CD4-positive, alpha-beta T cell treated with Interleukin-1 beta for 1 hour (primary cell): ENCODE data around the gene RUNX1.
A peak's percentile ranks its signal among the peaks of the same experiment; 100 is the strongest.

Experiments
- DNase-seq, 2 donors: peaks; one replicate each; pipeline ENCODE4 v3.0.0-alpha.2; 2020 to 2022

The RUNX1 gene

DNA sequence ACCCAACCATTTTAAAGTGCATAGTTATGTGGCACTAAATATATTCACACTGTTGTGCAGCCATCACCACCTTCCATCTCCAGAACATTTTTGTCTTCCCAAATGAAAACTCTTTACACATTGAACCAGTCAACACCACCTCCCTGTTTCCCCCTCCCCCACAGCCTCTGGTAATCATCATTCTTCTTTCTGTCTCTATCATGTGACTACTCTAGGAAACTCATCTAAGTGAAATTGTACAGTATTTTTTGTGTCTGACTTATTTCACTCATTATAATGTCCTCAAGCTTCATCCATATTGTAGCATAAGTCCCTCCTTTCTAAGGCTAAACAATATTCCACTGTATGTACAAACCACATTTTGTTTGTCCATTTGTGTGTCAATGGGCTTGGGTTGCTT lies 128.0 kb downstream of the RUNX1 start:
- DNase-seq, result no peak

DNA sequence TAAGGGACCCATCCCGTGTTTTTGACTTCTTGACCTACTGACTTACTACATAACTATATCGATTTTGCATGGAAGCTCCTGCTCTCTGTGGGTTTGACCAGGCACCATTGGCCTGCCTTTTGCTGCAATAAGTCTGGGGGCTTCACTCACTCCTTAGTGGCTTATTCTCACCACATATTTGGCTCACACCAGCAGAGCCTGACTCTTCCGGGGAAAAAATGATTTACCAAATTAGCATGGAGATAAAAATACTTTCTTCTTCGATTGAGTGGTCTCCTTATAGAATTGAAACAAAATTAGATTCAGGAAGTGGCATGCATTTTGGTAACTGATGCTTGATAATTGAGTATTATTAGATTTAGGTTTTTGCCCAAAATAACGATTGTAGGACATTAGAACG lies 129.7 kb downstream of the RUNX1 start:
- DNase-seq, result no peak

DNA sequence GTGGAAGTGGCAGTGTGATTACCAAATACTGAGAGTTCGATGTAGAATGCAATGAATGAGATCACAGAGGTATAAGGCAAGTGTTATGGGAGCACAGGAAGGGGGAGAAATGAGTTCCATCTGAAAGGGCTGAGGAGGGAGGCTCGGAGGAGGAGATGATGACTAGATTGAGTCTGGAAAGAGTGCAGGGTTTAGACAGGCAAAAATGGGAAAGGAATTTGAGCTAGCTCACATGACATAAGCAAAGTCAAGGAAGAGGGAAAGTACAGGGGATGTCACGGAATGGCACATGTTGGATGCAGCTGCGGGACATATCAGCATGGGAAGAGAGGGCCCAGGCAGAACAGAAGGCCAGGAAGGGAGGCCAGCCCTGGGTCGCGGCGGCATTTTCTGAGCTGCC lies 132.7 kb downstream of the RUNX1 start:
- no peak for DNase-seq

DNA sequence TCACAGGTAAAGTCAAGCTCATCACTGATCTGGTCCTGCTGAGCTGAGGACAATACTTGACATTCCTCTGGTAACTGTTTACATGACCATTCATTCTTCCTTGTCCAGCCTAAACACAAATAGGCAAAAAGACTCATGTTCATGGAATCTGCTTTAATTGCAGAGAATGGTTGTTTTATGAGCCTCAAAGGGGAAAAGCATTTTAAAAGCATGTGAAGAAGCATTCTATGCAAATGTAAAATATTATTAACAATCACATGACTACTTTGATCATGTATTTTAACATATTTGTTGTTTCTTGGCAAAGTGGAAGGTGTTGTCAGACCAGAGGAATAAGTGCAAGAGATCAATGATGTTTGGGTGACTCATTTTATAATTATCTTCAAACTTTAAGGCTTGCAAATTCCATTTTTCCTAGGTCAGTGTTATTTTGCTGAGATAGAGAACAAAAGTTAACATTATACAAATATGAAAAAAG lies 133.7 kb downstream of the RUNX1 start:
- DNase-seq, result no peak

DNA sequence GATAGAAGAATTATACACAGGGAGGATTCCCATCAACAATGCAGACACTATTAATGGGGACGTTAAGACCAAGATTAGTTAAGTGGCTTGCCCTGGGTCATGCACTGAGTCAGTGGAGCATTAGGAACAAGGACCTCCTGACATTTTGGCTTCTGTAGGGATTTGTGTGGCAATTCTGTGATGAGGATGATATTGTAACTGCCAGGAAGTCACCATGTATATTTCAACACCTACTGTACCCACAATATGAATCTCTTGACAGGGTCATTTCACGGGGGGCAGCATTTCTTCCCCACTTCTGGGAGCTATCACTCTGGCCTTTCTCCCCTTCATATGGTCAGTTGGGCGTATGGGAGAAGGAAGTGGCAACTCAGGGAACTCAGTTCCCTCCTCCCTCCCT lies 134.9 kb downstream of the RUNX1 start:
- no peak for DNase-seq

DNA sequence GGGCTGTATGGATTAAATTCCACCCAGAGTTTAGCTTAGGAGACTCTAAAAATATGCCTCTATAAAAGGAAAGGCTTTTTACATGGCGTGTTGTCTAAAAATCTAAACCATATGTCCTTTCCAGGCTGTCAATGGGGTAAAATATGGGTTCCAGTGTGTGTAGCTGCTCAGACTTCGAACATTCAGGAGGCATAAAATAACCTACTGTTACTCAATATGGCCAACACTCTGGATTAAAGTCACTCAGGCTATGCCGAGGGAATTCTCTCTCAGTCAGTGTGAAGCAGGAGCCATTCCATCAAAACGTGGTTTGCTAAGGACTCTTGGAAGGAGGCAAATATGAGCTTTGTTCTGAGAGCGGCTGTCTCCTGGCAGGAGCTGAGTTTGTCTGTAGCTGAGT lies 135.3 kb downstream of the RUNX1 start:
- DNase-seq, result no peak

DNA sequence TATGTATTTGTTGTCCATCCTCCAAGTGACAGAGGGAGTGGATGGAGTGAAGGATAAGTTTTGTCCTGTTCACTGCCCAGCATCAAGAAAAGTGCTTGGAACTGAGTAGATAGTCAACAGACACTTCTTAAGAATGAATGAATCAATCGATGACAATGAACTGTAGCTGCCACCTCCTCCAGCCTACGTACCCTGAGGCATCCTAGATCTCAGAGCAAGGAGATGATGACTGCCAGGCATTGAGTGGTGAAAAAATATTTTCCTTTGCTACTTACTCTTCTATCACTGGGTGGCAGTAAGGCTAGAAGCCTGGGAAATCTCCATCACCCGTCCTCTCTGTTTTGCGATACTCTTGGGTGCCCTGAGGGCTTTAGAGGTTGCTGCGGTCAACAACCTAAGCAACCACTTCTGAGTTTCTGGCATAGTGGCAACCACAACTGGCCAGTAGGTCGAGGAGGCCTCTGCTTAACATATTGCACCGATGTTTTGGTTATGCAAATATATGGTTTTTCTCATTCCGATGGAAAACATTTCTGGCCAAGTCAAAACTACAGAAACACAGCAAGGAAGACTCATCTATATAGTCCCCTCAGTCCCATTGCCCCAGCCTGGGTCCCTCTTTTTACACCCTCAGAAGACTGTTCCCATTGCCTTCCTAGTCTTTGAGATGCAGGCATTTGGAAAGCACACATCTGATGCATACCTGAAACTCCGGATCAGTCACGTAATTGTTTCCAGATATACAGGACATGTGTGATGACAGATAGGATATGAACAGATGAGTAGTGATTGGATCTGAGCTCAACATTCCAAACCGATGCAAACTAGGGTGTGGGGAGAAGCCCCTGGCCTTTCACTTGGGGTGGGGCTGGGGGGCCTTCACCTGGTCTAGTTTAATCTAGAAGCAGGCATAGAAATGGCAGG lies 136.8 kb downstream of the RUNX1 start:
- DNase-seq, result no peak

DNA sequence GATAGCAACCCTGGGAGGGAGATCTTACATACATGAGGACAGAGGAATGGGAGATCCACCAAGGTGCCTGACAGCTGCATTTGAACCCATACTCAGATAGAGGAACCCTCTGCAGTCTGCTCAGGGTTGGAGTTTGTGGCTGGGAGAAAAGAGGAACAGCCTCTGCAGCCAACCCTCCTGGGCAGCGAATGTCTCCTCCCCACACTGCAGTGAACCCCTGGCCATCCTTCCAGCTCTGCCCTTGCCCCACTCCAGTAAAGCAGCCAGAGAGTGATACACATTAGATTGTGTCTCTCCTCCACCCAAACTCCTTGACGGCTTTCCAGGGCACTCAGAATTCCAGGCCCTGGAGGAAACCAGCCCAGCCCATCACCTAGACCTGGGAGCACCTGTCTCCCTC lies 137.7 kb downstream of the RUNX1 start:
- DNase-seq, result peak in 1 of 2 donors; percentile 39

DNA sequence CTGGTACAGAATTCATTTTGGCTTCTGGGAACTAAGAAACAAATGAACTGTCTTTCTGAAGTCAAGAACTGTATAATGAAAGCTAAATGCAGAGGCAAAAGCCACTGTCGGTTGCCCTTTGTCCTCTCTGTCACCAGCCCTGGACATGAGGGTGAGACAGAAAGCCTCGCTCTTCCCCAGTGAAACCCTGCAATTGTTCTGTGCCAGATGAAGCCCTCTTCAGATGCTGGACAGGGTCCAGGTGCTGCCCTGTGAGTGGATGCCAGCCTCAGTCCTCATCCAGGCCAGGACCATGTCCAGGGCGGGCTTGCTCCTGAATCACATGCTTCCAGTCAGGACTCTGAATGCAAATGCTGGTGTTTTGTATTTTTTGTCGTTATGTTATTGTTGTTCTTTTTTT lies 138.7 kb downstream of the RUNX1 start:
- DNase-seq, result no peak

DNA sequence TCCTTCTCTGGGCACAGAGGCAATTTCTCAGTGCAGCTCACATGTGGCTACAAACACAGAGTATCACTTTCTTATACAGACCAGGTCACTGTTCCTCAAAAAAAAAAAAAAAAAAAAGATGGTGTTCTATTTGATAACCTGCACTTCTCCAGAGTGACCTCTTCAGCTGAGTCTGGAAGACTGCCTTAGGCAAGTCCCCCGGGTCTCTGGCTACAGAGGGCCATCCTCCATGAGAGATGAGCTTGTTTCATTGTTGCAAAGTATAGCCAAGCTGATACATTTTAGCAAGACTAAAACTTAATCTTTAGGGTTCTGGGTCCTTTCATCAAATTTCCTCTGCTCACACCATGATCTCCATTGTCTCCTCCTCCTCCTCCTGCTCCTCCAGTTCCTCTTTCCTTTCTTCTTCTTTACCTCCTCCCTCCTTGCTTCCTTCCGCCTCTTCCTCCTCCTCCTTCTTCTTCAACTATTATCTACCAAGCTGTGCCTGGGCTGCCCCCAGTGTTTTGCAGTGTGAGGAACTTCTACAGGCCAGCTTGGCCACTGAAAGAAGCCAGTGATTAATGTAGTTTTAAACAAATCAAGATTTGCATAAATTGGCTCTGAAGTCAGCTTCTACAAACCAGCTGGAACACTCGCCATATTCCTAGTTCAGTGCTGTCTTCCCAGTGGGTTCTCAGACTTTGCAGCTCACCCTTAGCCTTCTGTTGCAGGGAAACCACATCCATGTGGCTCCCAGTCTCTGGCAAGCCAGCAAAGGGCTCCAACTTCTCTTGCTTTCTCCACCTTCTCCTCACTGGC lies 139.4 kb downstream of the RUNX1 start:
- no peak for DNase-seq

DNA sequence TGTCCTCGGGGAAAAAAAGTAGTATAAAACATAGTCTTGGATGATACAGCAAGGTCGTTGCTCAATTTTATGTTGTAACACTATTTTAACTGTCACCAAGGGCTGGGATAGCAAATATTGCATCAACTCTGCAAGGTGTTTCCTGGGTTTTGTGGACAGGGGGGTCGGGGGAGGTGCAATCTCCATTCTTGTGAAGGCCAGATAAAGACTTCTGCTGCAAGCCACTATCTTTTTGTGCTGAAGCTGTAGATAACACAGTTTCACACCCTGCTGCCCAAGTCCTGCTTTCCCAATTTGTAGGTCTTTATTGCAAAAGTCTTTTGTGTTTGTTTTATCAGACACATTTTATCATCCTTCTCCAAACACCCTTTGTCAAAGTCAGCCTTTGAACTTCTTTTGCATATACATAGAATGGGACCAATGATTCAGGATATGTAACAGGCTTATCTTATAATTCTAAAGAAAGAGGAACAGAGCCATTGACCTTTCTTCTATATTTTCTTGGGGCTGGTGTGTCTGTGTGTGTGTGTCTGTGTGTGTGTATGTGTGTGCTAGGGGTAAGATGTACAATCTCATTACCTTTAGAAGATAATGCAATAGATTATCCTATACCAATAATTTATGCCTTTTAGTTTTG lies 140.6 kb downstream of the RUNX1 start:
- DNase-seq, result peak in 1 of 2 donors; percentile 35

DNA sequence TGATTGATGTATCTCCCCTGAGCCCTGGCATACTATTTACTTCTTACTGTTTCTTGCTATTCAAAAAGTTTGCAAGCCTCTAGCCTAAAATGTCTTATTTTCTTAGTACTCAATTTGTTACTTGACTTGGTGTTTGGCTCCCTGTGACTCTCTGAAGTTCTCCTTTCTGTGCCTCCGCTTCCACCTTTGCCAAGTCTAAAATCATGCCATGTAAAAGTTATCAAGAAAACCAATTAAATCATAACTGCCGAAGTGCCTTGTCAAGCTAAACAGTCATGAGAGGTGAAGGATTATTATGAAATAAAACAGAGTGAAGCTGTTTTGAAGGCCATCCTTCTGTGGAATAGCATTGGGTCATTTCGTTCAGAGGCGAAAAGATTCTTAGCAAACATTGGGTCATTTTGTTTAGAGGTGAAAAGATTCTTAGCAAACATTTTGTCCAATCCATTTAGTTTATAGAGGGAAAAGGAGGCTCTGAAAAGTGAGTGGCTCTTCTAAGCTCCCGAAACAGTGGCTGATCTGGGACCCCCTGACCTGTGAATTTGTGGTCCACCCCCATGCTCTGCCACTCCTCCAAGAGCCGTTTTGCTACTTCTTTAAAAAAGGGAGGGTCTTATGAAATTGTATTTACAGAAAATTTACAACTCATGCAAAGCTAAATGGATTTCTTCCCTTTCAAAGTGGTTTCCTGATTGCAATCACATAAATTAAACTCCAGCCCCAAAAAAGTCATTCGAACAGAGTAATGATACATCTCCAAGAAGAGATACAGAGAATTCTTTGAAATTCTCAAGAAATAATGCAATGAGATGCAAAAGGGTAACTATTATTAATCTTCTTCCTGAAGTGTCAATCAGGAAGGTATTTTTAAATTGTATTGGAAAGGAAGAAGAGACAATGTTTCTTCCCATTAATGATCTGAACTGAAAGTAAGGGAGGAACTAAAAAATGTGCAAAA lies 141.4 kb downstream of the RUNX1 start:
- no peak for DNase-seq

DNA sequence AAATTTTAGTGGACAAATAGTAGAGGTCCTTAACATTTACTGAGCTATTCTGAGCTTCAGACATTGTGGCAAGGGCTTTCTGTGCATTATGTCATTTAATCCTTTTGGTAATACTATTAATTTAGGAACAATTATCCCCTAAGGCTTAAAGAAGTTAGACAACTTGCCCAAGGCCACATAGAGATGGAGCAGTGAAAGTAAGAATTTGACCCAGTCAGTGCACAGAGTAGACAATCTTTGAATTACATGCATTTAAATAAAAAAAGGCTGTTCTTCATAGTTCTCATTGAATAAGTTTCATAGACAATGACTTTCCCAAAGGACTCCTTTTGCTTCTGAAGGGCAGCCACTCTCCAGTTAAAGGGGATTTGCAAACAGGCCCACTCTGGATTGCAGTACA lies 142.7 kb downstream of the RUNX1 start:
- DNase-seq, result no peak

DNA sequence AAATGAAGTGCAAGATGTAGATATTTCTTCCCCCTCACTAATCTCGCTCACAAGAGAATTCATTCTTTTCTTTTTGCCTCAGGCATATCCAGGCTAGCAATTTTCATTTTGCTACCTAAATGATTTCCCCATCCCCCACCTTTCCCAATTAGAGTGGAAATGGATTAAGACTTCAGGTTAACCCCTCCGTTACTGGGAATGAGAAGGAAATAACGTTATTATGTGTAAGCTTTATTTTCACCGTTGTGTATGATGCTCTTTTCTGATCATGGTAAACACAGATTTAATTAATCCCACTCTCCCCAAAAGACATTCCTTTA lies 143.9 kb downstream of the RUNX1 start:
- DNase-seq, result no peak

DNA sequence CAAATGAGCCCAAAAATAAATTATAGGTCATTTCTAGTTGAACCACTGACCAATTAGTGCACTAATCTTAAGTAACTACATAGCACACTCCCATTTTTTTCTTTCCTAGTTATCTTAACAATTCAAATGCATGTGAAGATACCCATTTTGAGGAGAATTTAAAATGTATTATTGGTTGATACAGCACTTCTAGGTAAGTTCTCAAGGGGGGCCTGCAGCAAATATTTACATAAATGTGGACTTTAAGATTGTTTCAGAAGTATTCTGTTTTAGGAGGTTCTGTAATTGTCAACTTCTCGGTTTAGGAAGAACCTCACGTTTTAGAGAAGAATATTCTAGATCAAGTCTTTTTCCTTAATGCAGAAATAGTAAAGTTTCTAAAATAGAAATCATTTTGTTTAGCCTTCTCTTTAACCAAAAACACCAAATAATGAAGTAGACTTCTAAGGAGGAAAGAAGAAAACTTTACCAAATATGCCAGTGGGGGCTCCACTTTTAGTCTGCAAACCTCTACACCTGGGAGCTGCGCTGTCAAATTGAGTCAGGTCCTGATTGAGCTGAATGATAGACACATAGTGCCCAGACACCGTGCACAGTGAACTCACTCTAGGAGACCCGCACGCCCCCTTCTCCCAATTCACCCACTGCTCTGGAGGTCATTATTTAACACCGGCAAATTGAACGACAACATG lies 144.4 kb downstream of the RUNX1 start:
- DNase-seq, result no peak

DNA sequence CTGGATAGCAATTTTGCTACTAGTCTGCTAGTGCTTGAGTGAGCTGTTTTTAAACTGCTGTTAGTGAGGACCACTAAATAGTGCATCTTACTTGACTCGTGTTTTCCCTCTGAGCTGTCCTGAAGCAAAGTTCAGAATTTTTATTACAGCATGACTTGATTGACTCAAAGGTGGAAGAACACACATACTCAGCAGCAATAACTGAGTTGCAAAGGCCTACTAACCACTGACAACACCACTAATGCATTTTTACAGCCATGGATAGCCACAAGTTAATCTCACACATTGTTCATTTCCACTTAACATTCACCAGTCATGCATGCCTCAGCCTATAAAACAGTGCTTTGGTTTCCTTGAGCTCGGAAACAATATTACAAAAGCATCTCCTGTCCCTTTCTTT lies 148.7 kb downstream of the RUNX1 start:
- no peak for DNase-seq

DNA sequence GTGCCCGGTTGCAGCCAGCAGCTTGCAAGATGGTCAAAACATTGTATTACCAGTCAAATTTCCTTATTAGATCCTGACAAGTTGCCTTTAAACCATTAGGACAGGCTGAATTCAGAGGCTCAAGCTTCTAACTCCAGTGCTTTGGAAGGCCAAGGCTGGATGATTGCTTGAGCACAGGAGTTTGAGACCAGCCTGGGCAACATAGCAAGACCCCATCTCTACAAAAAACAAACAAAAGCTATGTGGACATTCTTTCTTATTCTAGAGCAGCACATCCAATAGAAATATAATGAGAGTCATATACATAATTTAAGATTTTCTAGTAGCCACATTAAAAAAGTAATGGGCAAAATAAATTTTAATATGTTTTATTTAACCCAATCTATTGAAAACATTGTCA lies 149.3 kb downstream of the RUNX1 start:
- no peak for DNase-seq

DNA sequence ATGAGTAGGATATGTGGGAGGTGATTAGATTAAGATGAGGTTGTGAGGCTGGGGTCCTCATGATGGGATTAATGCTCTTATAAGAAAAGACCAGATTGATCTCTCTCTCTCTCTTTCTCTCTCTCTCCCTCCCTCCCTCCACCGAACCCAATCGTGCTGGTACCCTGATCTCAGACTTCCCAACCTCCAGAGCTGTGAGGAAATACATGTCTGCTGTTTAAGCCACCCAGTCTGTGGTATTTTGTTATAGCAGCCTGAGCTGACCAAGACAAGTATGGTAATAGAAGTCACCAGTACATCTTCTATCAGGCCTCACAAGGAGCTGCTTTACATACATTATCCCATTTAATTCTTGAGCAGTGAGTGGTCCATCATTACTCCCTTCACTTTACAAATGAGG lies 149.8 kb downstream of the RUNX1 start:
- no peak for DNase-seq

DNA sequence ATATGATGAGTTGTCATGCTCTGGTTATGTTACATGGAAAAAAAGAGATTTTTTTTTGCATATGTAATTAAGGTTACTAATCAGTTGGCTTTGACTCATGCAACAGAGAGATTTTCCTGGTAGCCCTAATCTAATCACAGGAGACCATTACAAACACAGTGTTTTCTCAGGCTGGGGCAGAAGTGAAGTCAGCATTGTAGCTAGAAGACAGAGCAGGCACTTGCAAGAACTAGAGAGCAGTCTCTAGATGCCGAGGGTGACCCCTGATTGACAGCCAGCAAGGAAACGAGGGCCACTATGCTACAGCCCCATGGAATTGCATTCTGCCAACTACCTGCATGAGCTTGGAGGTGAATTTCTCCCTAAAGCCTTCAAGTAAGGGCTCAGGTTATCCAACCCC lies 151.3 kb downstream of the RUNX1 start:
- DNase-seq, result no peak

DNA sequence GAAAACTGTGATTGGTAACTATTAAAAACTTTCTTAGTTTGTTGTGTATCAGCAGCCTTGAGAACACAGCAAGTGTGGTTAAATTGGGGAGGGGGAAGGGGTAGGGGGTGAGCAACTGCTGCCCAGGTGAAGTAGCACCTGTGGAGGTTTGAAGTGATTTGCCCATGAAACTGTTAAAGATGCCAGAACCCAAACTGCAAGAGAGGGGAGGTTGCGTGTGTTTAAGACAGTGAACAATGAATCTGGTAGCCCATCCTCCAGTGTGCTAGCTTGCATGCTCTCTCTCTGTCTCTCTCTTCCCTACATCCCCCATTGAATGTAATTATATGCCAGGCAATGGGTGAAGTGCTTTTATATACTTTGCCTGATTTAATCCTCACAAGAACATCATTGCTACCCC lies 154.7 kb downstream of the RUNX1 start:
- DNase-seq, result no peak

DNA sequence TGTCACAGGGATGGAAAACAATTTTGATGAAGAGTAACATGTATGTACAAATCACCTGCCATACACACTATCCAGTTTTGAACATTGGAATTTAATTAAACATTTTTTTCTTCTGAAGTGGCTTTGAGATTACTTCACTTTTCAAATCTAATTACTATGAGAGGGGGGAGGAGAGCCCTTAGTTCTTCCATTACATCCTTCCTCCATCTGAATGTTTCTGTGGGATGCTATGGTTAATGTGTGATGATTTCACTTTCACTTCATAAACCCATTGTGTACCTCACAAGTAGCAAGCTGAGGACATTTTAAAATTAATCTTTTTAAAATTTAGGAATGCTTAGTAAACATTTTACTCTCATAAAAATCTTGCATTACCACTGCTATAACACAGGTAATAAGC lies 156.9 kb downstream of the RUNX1 start:
- peak in 1 of 2 donors; percentile 14 for DNase-seq

DNA sequence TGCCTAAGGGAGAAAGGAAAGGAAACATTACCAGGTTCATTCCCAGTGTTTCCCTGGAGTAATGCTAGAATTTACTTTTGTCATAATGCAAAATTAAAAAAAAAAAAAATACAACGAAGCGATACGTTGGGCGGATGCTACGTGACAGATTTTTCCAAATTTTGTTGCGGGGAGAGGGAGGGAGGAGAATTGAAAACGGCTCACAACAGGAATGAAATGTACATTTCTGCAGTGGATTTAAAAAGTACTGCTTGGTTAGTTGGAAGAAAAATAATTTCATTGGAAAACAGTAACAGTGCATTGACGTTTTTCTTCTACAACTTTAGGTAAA lies 157.5 kb downstream of the RUNX1 start:
- no peak for DNase-seq
